Measurements from ENCODE around the gene SPRING1.
"Not testable (repeated sequence)": the region's sequence is repeated elsewhere in the genome, so short reads cannot be mapped to it uniquely, and the experiment has no call there.

Gene SPRING1

DNA sequence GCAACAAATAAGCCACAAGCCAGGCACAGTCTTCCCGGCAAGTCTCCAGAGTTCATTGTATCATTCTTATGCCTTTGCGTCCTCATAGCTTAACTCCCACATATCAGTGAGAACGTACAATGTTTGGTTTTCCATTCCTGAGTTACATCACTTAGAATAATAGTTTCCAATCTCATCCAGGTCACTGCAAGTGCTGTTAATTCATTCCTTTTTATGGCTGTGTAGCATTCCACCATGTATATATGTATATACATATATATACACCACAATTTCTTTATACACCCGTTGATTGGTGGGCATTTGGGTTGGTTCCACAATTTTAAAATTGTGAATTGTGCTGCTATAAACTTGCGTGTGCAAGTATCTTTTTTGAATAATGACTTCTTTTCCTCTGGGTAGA lies 16.2 kb upstream of the SPRING1 start:
- H3K4me1 ChIP-seq (ENCODE audit: control insufficient read depth, insufficient read depth, low read length); CTCF ChIA-PET; POLR2A ChIA-PET; H3K9me3 ChIP-seq (ENCODE audit: control insufficient read depth, insufficient read depth, low read depth, low read length); H3K27ac ChIP-seq (ENCODE audit: extremely low read depth, low read depth, low read length); H3K4me3 ChIP-seq (ENCODE audit: low read depth, low read length): not testable (repeated sequence)
- H3K36me3 ChIP-seq (ENCODE audit: control insufficient read depth in 2 of 2, insufficient read depth in 1 of 2, low read length in 2 of 2): peaks cover 0 to 17% of the 10 kb centered on the region in 2 experiments; a peak in 2 of 3 replicates
- TF ChIP-seq ZNF146 (tag by site-specific recombination; IDR thresholded peaks at IDR 0.05): peak; percentile 82

- Histone ChIP-seq H3K4me3 (ENCODE audit: low read depth, low read length) (no peak overlapping the region), H3K4me1 (ENCODE audit: control insufficient read depth, insufficient read depth, low read length) (no peaks in the 10 kb centered on the region), H3K36me3 (ENCODE audit: control insufficient read depth in 2 of 2, insufficient read depth in 1 of 2, low read length in 2 of 2) (peaks cover 0 to 21% of the 10 kb centered on the region in 2 experiments; a peak in 2 of 3 replicates), H3K27ac (ENCODE audit: extremely low read depth, low read depth, low read length) (no peak overlapping the region), H3K9me3 (ENCODE audit: control insufficient read depth, insufficient read depth, low read depth, low read length) (no peaks in the 10 kb centered on the region)
- POLR2A ChIA-PET: no interaction called here
- CTCF ChIA-PET: no interaction called here
- TF ChIP-seq, protein P1, sequence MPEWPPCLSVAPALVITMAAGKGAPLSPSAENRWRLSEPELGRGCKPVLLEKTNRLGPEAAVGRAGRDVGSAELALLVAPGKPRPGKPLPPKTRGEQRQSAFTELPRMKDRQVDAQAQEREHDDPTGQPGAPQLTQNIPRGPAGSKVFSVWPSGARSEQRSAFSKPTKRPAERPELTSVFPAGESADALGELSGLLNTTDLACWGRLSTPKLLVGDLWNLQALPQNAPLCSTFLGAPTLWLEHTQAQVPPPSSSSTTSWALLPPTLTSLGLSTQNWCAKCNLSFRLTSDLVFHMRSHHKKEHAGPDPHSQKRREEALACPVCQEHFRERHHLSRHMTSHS (tag by site-specific recombination; IDR thresholded peaks at IDR 0.05): no peak
- TF ChIP-seq SALL2 (tag by site-specific recombination; IDR thresholded peaks at IDR 0.05; ENCODE audit: borderline replicate concordance): no peak
- 0 out of 2 replicates have a peak, but pooled peaks have one; percentile 1 for TF ChIP-seq GLIS2 (tag by site-specific recombination; IDR thresholded peaks at IDR 0.05)
- peak; percentile 68; the same call in 1 of the 2 replicates for TF ChIP-seq ZNF768 (tag by site-specific recombination; IDR thresholded peaks at IDR 0.05)
Observed at GRCh38 chr12:116750298-116750697, 12.4 kb upstream of the SPRING1 start.

DNA sequence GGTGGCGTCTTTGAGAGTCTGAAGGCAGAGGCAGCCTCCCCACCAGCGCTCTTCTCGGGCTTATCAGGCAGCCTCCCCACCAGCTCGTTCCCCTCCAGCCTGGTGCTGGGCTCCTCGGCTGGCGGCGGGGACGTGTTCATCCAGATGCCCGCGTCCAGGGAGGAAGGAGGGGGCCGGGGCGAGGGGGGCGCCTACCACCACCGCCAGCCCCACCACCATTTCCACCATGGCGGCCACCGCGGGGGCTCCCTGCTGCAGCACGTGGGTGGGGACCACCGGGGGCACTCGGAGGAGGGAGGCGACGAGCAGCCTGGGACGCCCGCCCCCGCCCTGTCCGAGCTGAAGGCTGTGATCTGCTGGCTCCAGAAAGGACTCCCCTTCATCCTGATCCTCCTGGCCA lies 12.0 kb upstream of the SPRING1 start:
- POLR2A ChIA-PET: no interaction called here
- Histone ChIP-seq H3K4me3 (ENCODE audit: low read depth, low read length) (no peak overlapping the region), H3K27ac (ENCODE audit: extremely low read depth, low read depth, low read length) (no peak overlapping the region), H3K9me3 (ENCODE audit: control insufficient read depth, insufficient read depth, low read depth, low read length) (no peaks in the 10 kb centered on the region), H3K4me1 (ENCODE audit: control insufficient read depth, insufficient read depth, low read length) (no peaks in the 10 kb centered on the region), H3K36me3 (ENCODE audit: control insufficient read depth in 2 of 2, insufficient read depth in 1 of 2, low read length in 2 of 2) (peaks cover 0 to 21% of the 10 kb centered on the region in 2 experiments; a peak in 2 of 3 replicates)
- TF ChIP-seq ZNF23 (tag by site-specific recombination; IDR thresholded peaks at IDR 0.05; ENCODE audit: borderline replicate concordance) (no peak), GLIS2 (tag by site-specific recombination; IDR thresholded peaks at IDR 0.05) (0 out of 2 replicates have a peak, but pooled peaks have one; percentile 13), ZNF121 (tag by site-specific recombination; IDR thresholded peaks at IDR 0.05) (no peak)
- CTCF ChIA-PET: interaction anchor here (1.4 kb wide), 1 partner anchor 46 kb away, joined by 4 read pairs; no protein-coding TSS in a partner anchor

DNA sequence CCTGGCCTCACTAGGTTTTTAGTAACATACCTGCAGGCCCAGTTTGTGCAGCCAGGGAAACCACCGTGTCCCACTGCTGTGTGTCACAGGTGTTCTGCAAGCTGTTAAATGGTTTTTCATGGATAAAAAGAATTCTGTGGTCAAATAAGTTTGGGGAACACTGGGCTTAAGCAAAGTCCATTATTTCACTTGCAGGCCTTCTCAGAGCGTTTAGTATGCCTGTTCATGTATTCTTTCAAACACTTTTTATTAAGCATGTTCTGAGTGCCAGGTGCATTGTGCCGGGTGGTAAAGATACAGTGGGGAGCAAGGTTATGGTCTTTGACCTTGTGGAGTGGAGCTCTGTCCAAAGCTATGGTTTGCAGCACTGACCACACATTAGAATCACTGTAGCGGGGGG lies 7.7 kb upstream of the SPRING1 start:
- CTCF ChIA-PET: interaction anchor here (1.0 kb wide), 1 partner anchor 15 kb away, joined by 4 read pairs; no protein-coding TSS in a partner anchor
- H3K4me3 ChIP-seq (ENCODE audit: low read depth, low read length): no peak overlapping the region
- H3K4me1 ChIP-seq (ENCODE audit: control insufficient read depth, insufficient read depth, low read length): no peaks in the 10 kb centered on the region
- POLR2A ChIA-PET: no interaction called here
- H3K9me3 ChIP-seq (ENCODE audit: control insufficient read depth, insufficient read depth, low read depth, low read length): no peaks in the 10 kb centered on the region
- H3K36me3 ChIP-seq (ENCODE audit: control insufficient read depth in 2 of 2, insufficient read depth in 1 of 2, low read length in 2 of 2): peaks cover 18 to 37% of the 10 kb centered on the region in 2 experiments
- TF ChIP-seq BCL11A (tag by site-specific recombination; IDR thresholded peaks at IDR 0.05; ENCODE audit: low read depth) (no peak), ZNF830 (tag by site-specific recombination; IDR thresholded peaks at IDR 0.05; ENCODE audit: low read depth) (no peak), ZNF175 (tag by site-specific recombination; IDR thresholded peaks at IDR 0.05) (no peak), ZNF843 (tag by site-specific recombination; IDR thresholded peaks at IDR 0.05) (no peak), ZNF239 (tag by site-specific recombination; IDR thresholded peaks at IDR 0.05) (peak; percentile 91)
- TF ChIP-seq, protein P2, sequence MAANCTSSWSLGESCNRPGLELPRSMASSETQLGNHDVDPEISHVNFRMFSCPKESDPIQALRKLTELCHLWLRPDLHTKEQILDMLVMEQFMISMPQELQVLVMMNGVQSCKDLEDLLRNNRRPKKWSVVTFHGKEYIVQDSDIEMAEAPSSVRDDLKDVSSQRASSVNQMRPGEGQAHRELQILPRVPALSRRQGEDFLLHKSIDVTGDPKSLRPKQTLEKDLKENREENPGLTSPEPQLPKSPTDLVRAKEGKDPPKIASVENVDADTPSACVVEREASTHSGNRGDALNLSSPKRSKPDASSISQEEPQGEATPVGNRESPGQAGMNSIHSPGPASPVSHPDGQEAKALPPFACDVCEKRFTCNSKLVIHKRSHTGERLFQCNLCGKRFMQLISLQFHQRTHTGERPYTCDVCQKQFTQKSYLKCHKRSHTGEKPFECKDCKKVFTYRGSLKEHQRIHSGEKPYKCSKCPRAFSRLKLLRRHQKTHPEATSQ (tag by site-specific recombination; IDR thresholded peaks at IDR 0.05): no peak
- TF ChIP-seq, protein P3, sequence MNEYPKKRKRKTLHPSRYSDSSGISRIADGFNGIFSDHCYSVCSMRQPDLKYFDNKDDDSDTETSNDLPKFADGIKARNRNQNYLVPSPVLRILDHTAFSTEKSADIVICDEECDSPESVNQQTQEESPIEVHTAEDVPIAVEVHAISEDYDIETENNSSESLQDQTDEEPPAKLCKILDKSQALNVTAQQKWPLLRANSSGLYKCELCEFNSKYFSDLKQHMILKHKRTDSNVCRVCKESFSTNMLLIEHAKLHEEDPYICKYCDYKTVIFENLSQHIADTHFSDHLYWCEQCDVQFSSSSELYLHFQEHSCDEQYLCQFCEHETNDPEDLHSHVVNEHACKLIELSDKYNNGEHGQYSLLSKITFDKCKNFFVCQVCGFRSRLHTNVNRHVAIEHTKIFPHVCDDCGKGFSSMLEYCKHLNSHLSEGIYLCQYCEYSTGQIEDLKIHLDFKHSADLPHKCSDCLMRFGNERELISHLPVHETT (tag by site-specific recombination; IDR thresholded peaks at IDR 0.05): no peak
- no peak overlapping the region for H3K27ac ChIP-seq (ENCODE audit: extremely low read depth, low read depth, low read length)
